NCI-H446 (cell line): ENCODE measurements around the gene PRXL2A.
"Not testable (repeated sequence)": the region's sequence is repeated elsewhere in the genome, so short reads cannot be mapped to it uniquely, and the experiment has no call there.

Source experiments
- DNase-seq, 2 experiments: peaks; one replicate each; lab custom pipeline; 2025; lab: John Stamatoyannopoulos, UW

The PRXL2A gene

GRCh38 chr10:80411681-80412220, 3.4 kb downstream of the PRXL2A start:
- DNase-seq = no peak

- no peak for DNase-seq
Measured at GRCh38 chr10:80412486-80412885, 4.1 kb downstream of the PRXL2A start.

- peak in 1 of 2 experiments; percentile 59 for DNase-seq
Measured at GRCh38 chr10:80413271-80413996, 5.1 kb downstream of the PRXL2A start.

GRCh38 chr10:80414142-80414895, 6.0 kb downstream of the PRXL2A start:
- DNase-seq = no peak

GRCh38 chr10:80415734-80416478, 7.6 kb downstream of the PRXL2A start:
- no peak for DNase-seq

GRCh38 chr10:80416479-80417098, 8.2 kb downstream of the PRXL2A start:
- peak in 1 of 2 experiments; percentile 35 for DNase-seq

GRCh38 chr10:80417256-80417655, 8.9 kb downstream of the PRXL2A start:
- not testable (repeated sequence) for DNase-seq

GRCh38 chr10:80421050-80421706, 12.8 kb downstream of the PRXL2A start:
- no peak for DNase-seq

GRCh38 chr10:80421707-80422536, 13.6 kb downstream of the PRXL2A start:
- DNase-seq = no peak

GRCh38 chr10:80425901-80426300, 17.6 kb downstream of the PRXL2A start:
- no peak for DNase-seq

- DNase-seq = no peak
Measured at GRCh38 chr10:80427541-80427940, 19.2 kb downstream of the PRXL2A start.

GRCh38 chr10:80429521-80429973, 21.2 kb downstream of the PRXL2A start:
- DNase-seq = peak in 1 of 2 experiments; percentile 3

GRCh38 chr10:80433134-80433533, 24.8 kb downstream of the PRXL2A start:
- no peak for DNase-seq

- DNase-seq = no peak
Measured at GRCh38 chr10:80436446-80437098, 28.2 kb downstream of the PRXL2A start.

GRCh38 chr10:80437227-80437626, 28.9 kb downstream of the PRXL2A start:
- no peak for DNase-seq

GRCh38 chr10:80441831-80442230, 33.5 kb downstream of the PRXL2A start:
- DNase-seq = no peak

GRCh38 chr10:80442879-80443278, 34.5 kb downstream of the PRXL2A start:
- DNase-seq = no peak

- peak in 1 of 2 experiments; percentile 37 for DNase-seq
Measured at GRCh38 chr10:80443531-80443974, 35.2 kb downstream of the PRXL2A start.

- no peak for DNase-seq
Measured at GRCh38 chr10:80444124-80444523, 35.8 kb downstream of the PRXL2A start.
